HK-2 (cell line): ENCODE measurements around the gene ZNF768.
A peak's percentile ranks its signal among the peaks of the same experiment; 100 is the strongest.
"Not testable (repeated sequence)": the region's sequence is repeated elsewhere in the genome, so short reads cannot be mapped to it uniquely, and the experiment has no call there.

Experiments
- DNase-seq: peaks from one replicate; pipeline ENCODE4 v3.0.0-alpha.2; 2018; ENCODE audit not compliant: unreplicated experiment

The ZNF768 gene

DNA sequence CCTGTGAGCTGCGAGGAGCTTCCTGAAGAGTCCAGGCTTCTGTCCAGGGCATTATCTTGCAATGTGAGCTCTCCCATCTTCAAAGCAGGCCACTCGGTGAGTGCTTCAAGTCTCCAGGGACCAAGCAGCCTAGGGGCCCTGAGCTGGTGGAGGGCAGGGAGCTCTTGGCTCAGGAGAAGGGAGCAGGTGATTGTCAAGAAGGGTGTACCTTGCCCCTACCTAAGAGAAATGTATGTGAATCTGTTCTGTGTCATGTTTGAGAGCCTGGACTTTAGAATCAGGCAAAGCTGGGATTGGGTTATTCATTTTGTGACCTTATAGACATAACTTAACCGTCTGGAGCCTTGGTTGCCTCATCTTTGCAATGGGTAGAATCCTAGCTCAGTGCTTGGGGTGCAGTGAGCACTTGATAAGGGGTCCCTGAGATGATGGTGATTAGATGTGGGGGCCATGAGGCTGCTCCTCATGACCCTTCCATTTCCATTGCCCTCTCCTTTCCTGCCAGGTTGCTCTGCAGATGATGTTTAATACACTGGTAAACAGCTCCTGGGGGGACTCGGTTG lies 15.9 kb downstream of the ZNF768 start:
- DNase-seq, result no peak

- no peak for DNase-seq
Measured at GRCh38 chr16:30509081-30509765, 17.1 kb downstream of the ZNF768 start.

DNA sequence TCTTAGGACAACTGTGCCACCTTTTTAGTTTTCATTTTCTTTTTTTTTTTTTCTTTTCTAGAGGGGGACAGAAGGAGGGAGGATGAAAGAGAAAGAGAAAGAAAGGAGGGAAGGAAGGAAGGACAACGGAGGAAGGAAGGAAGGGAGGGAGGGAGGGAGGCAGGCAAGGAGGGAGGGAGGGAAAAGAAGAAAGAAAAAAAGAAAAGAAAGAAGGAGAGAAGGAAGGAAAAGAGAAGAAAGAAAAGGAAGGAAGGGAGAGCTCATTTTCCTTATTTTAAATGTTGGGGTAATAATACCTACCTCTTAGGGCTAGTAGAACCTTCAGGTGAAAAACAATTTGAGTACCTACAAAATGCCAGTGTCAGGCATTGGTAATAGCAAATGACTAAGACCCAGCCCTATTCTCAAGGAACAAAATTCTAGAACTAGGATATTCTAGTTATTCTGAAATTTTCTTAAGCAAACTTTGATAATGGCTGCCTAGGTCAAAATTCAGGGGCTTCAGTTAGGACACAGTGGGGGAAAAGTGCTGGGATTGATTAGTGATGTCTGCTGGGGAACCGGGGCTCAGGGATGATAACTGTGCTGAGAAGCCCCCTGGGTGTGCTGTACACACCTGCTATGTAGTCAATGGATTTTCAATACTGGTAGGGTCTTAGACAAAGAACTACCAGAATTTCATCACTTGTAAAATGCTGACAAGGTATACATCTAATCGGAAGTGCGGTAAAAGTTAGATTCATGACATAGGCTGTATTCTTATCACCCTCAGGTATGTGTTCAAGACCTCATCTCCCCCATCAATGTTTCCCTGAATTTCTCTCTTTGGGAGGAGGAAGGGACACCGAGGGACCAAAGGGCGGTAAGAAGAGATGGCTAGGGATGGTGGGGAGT lies 22.7 kb downstream of the ZNF768 start:
- DNase-seq, result no peak

- no peak for DNase-seq
Measured at GRCh38 chr16:30499284-30499683, 27.1 kb downstream of the ZNF768 start.

GRCh38 chr16:30494709-30495108 lies 31.7 kb downstream of the ZNF768 start:
- no peak for DNase-seq

- DNase-seq, result no peak
Measured at GRCh38 chr16:30493941-30494488, 32.4 kb downstream of the ZNF768 start.

- peak; percentile 57 for DNase-seq
Measured at GRCh38 chr16:30491744-30492308, 34.5 kb downstream of the ZNF768 start.

DNA sequence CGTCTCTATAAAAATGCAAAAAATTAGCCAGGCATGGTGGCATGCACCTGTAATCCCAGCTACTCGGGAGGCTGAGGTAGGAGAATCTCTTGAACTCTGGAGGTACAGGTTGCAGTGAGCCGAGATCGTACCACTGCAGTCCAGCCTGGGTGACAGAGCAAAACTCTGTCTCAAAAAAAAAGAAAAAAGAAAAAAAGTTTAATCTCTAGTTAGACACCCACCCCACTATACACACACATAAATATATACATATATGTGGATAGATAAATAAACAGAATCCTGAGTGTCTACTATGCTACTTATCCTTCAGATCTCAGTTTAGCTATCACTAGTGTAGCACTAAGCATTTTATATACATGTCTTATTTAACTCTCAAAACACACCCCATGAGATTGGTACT lies 35.1 kb downstream of the ZNF768 start:
- no peak for DNase-seq

DNA sequence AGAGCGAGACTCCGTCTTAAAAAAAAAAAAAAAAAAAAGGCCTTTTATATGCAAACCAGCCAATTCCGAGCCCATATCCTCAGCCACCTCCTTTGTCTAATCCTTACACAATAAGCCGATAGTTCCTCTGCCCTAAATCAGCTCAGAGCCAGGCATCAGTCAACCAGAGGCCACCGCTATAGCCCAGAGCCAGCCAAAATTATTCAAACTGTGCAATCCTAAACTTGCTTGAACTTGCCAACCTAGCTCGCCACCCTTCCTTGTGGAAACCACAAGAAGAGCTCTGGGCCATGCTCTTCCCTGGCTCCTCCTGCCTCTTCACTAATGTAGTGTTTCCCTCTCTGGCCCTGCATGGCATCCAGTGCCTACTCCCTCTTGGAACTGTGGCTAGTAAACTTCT lies 36.2 kb downstream of the ZNF768 start:
- DNase-seq, result no peak

- no peak for DNase-seq
Measured at GRCh38 chr16:30488764-30489605, 37.4 kb downstream of the ZNF768 start.

DNA sequence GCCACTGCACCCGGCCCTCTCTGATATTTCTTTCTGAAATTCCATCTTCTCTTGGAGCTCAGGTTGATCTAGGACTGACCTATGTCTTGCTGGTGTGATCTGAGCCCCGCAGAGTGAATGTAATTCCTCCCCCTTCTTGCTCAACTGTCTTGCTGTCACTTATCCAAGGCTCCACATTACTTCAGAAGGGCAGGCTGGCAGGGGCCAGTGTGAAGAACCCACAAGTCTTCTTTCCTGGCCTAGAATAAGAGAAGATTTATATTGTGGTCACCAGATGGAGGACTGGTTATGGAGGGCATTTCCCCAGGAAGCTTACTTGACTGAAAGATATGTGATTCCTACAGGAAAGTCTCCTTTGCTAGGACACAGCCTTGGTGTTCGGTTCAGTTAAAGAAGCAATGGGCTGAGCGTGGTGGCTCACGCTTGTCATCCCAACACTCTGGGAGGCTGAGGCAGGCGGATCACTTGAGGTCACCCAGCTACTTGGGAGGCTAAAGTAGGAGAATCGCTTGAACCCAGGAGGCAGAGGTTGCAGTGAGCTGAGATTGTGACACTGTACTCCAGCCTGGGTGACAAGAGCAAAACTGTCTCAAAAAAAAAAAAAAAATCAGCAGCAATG lies 40.4 kb downstream of the ZNF768 start:
- no peak for DNase-seq

GRCh38 chr16:30484887-30485286 lies 41.5 kb downstream of the ZNF768 start:
- no peak for DNase-seq

DNA sequence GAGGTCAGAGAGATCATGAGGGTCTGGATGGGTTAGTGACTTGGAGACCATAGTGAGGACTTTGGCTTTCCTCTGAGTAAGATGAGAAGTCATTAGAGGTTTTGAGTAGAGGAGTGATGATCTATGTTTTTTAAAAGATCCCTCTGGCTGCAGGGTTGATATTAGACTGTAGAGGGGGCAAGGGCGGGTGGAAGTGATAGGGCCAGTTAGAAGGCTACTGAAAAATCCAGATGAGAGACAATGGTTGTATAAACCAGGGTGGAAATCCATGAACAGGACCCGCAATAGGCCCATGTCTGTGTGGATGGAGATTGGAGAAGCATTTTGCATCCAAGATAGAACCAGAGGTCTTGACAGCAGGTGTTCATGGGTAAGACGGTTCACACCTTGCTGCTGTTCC lies 44.0 kb downstream of the ZNF768 start:
- DNase-seq, result no peak

DNA sequence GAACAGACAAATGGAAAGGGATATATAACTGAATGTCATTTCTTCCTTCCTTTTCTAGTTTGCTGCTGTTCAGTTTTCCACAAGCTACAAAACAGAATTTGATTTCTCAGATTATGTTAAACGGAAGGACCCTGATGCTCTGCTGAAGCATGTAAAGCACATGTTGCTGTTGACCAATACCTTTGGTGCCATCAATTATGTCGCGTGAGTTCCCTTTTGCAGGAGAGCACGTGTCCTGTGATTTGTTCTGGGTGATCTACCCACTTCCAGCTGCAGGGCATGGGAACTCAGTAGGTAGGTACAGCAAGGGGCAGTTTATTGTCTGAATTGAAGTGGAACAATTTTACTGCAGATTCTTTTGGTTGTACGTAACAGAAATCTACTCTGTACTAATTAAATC lies 45.0 kb downstream of the ZNF768 start:
- DNase-seq, result no peak

GRCh38 chr16:30478766-30479478 lies 47.4 kb downstream of the ZNF768 start:
- DNase-seq, result no peak

DNA sequence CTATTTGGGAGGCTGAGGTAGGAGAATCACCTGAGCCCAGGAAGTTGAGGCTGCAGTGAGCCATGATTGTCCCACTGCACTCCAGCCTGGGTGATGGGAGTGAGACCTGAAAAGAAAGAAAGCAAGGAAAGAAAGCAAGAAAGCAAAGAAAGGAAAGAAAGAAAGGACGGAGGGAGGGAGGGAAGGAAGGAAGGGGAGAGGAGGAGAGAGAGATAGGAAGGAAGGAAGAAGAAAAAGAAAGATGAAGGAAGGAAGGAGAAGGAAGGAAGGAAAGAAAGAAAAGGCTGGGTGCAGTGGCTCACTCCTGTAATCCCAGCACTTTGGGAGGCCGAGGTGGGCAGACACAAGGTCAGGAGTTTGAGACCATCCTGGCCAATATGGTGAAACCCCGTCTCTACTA lies 48.6 kb downstream of the ZNF768 start:
- not testable (repeated sequence) for DNase-seq

DNA sequence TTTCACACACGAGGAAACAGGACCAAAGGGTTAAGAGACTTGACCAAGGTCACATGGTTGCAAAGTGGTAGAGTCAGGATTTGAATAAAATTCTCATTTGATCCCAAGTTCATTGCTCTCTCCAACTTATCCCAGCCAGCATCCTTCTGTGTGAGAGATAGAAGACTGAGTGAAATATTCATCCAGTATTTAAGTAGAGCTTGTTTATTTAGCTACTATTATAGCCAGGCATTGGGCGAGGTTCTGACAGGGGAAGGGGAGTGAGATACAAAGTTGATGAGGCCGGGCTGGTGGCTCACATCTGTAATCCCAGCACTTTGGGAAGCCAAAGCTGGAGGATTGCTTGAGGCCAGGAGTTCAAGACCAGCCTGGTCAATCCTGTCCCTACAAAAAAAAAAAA lies 49.4 kb downstream of the ZNF768 start:
- no peak for DNase-seq

DNA sequence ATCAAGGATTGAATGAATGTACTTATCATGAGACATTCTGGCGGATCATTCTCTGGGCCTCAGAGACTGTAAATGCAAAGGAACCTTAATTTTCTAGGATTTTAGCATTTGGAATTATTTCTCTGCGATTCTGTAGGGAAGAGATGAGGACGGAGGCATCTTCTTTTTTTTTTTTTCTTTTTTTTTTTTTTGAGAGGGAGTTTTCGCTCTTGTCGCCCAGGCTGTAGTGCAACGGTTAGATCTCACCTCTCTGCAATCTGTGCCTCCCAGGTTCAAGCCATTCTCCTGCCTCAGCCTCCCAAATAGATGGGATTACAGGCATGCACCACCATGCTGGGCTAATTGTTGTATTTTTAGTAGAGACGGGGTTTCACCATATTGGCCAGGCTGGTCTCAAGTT lies 51.7 kb downstream of the ZNF768 start:
- no peak for DNase-seq

- DNase-seq, result no peak
Measured at GRCh38 chr16:30474074-30474452, 52.3 kb downstream of the ZNF768 start.
